Stimulated activated memory B cell treated with anti-CD40 and anti-IgM and Interleukin-4, amounts not matched to agents 10 μg/mL and 1 μg/mL and 100 μg/mL, for 72 hours (primary cell): ENCODE measurements around the gene AMN.

Source experiments
- ATAC-seq: fragments of 150-1000 bp; cut with Tn5 transposase; 2 replicates; pipeline ENCODE4 v1.10.0; 2021
- H3K27ac Mint-ChIP-seq: one replicate; pipeline ENCODE4 v1.8.0; 2022; ENCODE audit warnings: mild to moderate bottlenecking, mixed read lengths
- H3K27me3 Mint-ChIP-seq: one replicate; pipeline ENCODE4 v1.8.0; 2022; ENCODE audit warnings: mixed read lengths
- H3K36me3 Mint-ChIP-seq: one replicate; pipeline ENCODE4 v1.8.0; 2022; ENCODE audit warnings: mixed read lengths
- H3K4me1 Mint-ChIP-seq: one replicate; pipeline ENCODE4 v1.8.0; 2022; ENCODE audit warnings: mixed read lengths
- H3K4me3 Mint-ChIP-seq: one replicate; pipeline ENCODE4 v1.8.0; 2022; ENCODE audit warnings: mild to moderate bottlenecking, moderate library complexity, mixed read lengths
- H3K9me3 Mint-ChIP-seq: one replicate; pipeline ENCODE4 v1.8.0; 2022; ENCODE audit warnings: mixed read lengths

Gene AMN

GRCh38 chr14:102969060-102969791 lies 46.8 kb downstream of the AMN start:
- H3K9me3 Mint-ChIP-seq, result no peaks in the 10 kb centered on the region
- no peak overlapping the region for H3K27ac Mint-ChIP-seq
- peaks cover 64% of the 10 kb centered on the region for H3K36me3 Mint-ChIP-seq
- ATAC-seq, result no peak
- H3K27me3 Mint-ChIP-seq, result no peaks in the 10 kb centered on the region
- H3K4me3 Mint-ChIP-seq, result no peak overlapping the region
- H3K4me1 Mint-ChIP-seq, result no peaks in the 10 kb centered on the region

GRCh38 chr14:102969901-102970300 lies 47.4 kb downstream of the AMN start:
- Mint-ChIP-seq H3K27me3 (no peaks in the 10 kb centered on the region), H3K9me3 (no peaks in the 10 kb centered on the region), H3K4me3 (no peak overlapping the region), H3K4me1 (no peaks in the 10 kb centered on the region), H3K36me3 (peaks cover 71% of the 10 kb centered on the region), H3K27ac (no peak overlapping the region)
- ATAC-seq, result no peak

- Mint-ChIP-seq H3K36me3 (peaks cover 73% of the 10 kb centered on the region), H3K9me3 (no peaks in the 10 kb centered on the region), H3K4me1 (no peaks in the 10 kb centered on the region), H3K4me3 (no peak overlapping the region), H3K27me3 (no peaks in the 10 kb centered on the region), H3K27ac (no peak overlapping the region)
- ATAC-seq, result no peak
These were observed 48.0 kb downstream of the AMN start for GRCh38 chr14:102970496-102970895.

DNA sequence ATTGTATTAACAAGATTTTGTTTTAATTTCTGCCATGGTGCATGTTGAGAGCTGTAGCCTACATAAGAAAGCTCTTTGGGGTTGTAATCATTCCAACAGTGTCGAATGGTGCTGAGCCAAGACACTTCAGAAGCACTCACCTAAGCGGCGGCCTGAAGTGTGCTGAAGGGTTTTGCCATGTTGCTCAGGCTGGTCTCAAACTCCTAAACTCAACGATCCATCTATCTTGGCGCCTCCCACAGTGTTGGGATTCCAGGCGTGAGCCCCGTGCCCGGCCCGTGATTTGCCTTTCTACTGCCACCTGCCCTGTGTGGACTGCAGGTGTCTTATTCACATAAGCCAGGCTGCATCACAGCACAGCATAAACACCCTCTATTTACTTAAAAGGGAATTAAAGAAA lies 48.9 kb downstream of the AMN start:
- no peak overlapping the region for H3K27ac Mint-ChIP-seq
- H3K27me3 Mint-ChIP-seq, result no peaks in the 10 kb centered on the region
- H3K9me3 Mint-ChIP-seq, result no peaks in the 10 kb centered on the region
- H3K4me3 Mint-ChIP-seq, result no peak overlapping the region
- H3K4me1 Mint-ChIP-seq, result no peaks in the 10 kb centered on the region
- no peak for ATAC-seq
- H3K36me3 Mint-ChIP-seq, result peaks cover 69% of the 10 kb centered on the region

DNA sequence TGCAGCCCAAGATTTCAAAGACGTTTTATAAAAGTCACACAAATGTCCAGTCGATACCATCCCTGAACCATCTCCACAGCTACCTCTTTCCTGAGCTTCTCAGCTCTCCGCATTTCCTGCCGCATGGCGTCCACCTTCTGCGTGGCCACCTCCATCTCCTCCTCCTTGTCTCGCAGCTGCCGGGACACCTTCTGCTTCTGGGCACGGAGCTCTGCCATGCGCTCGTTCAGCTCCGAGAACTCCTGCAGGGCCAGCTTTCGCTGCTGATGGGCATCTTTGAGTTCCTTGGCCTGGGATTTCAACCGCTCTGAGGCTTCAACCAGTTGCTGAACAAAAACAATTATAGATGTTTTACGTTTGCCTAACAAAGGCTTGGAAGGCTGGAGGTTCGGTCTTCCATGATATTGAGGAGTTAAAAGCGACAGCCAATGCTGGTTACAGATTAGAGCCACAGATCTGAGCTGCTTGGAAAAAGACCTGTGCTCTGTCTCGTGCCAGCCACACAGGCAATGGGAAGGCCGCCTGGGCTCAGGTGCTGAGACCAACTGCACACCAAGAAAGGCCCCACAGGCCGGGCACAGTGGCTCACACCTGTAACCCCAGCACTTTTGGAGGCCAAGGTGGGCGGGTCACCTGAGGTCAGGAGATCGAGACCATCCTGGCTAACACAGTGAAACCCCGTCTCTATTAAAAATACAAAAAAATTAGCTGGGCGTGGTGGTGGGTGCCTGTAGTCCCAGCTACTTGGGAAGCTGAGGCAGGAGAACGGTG lies 49.6 kb downstream of the AMN start:
- no peaks in the 10 kb centered on the region for H3K4me1 Mint-ChIP-seq
- H3K9me3 Mint-ChIP-seq, result no peaks in the 10 kb centered on the region
- H3K27me3 Mint-ChIP-seq, result no peaks in the 10 kb centered on the region
- no peak overlapping the region for H3K27ac Mint-ChIP-seq
- H3K36me3 Mint-ChIP-seq, result peaks cover 68% of the 10 kb centered on the region
- no peak overlapping the region for H3K4me3 Mint-ChIP-seq
- ATAC-seq, result no peak

- H3K36me3 Mint-ChIP-seq, result peaks cover 64% of the 10 kb centered on the region
- peaks cover 7% of the 10 kb centered on the region for H3K4me1 Mint-ChIP-seq
These were observed 51.3 kb downstream of the AMN start for GRCh38 chr14:102973706-102974285.

GRCh38 chr14:102975662-102976061 lies 53.2 kb downstream of the AMN start:
- no peak for ATAC-seq
- H3K4me3 Mint-ChIP-seq, result no peak overlapping the region
- H3K36me3 Mint-ChIP-seq, result peaks cover 69% of the 10 kb centered on the region
- no peaks in the 10 kb centered on the region for H3K27me3 Mint-ChIP-seq
- no peak overlapping the region for H3K27ac Mint-ChIP-seq
- H3K9me3 Mint-ChIP-seq, result no peaks in the 10 kb centered on the region
- peaks cover 7% of the 10 kb centered on the region for H3K4me1 Mint-ChIP-seq

More at GRCh38 chr14:102973706-102974285, 51.3 kb downstream of the AMN start:
- Mint-ChIP-seq H3K27ac (no peak overlapping the region), H3K27me3 (no peaks in the 10 kb centered on the region), H3K9me3 (no peaks in the 10 kb centered on the region), H3K4me3 (no peak overlapping the region)
- ATAC-seq, result no peak

GRCh38 chr14:102977475-102977874 lies 55.0 kb downstream of the AMN start:
- no peaks in the 10 kb centered on the region for H3K27me3 Mint-ChIP-seq
- peaks cover 7% of the 10 kb centered on the region for H3K4me1 Mint-ChIP-seq
- no peak overlapping the region for H3K27ac Mint-ChIP-seq
- no peak for ATAC-seq
- no peak overlapping the region for H3K4me3 Mint-ChIP-seq
- no peaks in the 10 kb centered on the region for H3K9me3 Mint-ChIP-seq
- H3K36me3 Mint-ChIP-seq, result peaks cover 72% of the 10 kb centered on the region

DNA sequence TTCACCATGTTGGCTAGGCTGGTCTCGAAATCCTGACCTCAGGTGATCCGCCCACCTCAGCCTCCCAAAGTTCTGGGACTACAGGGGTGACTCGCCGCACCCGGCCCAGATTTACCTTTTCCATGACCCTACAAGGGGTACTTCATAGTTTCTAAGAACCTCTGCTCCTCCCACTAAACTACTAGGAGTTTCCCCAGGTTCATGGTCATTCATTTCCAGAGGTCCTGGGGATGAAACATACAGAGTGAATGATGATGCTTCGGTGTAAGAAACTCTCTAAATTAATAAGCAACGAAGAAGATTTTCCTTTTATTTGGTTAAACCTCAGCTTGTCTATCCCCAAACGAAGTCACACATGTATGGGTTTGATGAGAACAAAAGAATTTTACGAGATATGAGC lies 56.9 kb downstream of the AMN start:
- no peaks in the 10 kb centered on the region for H3K27me3 Mint-ChIP-seq
- H3K27ac Mint-ChIP-seq, result no peak overlapping the region
- H3K4me3 Mint-ChIP-seq, result no peak overlapping the region
- no peaks in the 10 kb centered on the region for H3K9me3 Mint-ChIP-seq
- peaks cover 81% of the 10 kb centered on the region for H3K36me3 Mint-ChIP-seq
- peaks cover 7% of the 10 kb centered on the region for H3K4me1 Mint-ChIP-seq
- ATAC-seq, result no peak

DNA sequence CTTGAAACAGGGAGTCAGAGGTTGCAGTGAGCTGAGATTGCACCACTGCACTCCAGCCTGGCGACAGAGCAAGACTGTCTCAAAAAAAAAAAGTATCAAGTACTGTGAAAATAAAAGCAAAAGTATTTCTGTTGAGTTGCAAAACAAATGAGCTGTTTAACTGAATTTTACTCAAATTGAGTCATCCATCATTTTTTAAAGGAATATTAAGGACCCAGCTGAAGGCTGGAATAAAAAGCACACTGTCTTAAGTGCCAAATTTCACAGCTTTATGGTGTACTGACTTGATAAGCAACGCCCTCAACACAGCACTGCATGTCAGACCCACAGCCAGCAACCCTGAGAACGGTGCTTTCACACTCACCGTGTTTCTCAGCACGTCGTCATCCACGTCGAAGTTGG lies 57.9 kb downstream of the AMN start:
- Mint-ChIP-seq H3K4me1 (peaks cover 11% of the 10 kb centered on the region), H3K9me3 (no peaks in the 10 kb centered on the region), H3K27me3 (no peaks in the 10 kb centered on the region)

More for the DNA sequence above, 57.9 kb downstream of the AMN start:
- Mint-ChIP-seq H3K27ac (no peak overlapping the region), H3K4me3 (no peak overlapping the region), H3K36me3 (peaks cover 83% of the 10 kb centered on the region)
- ATAC-seq, result no peak
